ENCODE results near the gene ATP1A4.
"Not testable (repeated sequence)": the region's sequence is repeated elsewhere in the genome, so short reads cannot be mapped to it uniquely, and the experiment has no call there.

The ATP1A4 gene

GRCh38 chr1:160151303-160151702, at the start of gene ATP1A4:
ATP1A4 (plus strand) TSS chr1:160151603; CDS start chr1:160152041, 438 bp downstream.
- Histone ChIP-seq H3K9ac (ENCODE audit: low read depth, low read length) (no peak within 1 kb of the TSS), H3K9me3 (ENCODE audit: control insufficient read depth, insufficient read depth, low read length) (no peaks in the 10 kb centered on the region), H3K4me1 (ENCODE audit: insufficient read depth, low read length) (no peaks in the 10 kb centered on the region), H3K36me3 (ENCODE audit: insufficient read depth, low read length) (no peaks in the 10 kb centered on the region)

- no peak overlapping the region for H3K9ac ChIP-seq (ENCODE audit: low read depth, low read length)
- peaks cover 30% of the 10 kb centered on the region for H3K4me1 ChIP-seq (ENCODE audit: insufficient read depth, low read length)
- H3K9me3 ChIP-seq (ENCODE audit: control insufficient read depth, insufficient read depth, low read length) = no peaks in the 10 kb centered on the region
- no peaks in the 10 kb centered on the region for H3K36me3 ChIP-seq (ENCODE audit: insufficient read depth, low read length)
Observed at GRCh38 chr1:160101717-160102522, 49.5 kb upstream of the ATP1A4 start.

GRCh38 chr1:160103658-160104408, 47.6 kb upstream of the ATP1A4 start:
- Histone ChIP-seq H3K4me1 (ENCODE audit: insufficient read depth, low read length) (peaks cover 25% of the 10 kb centered on the region), H3K36me3 (ENCODE audit: insufficient read depth, low read length) (no peaks in the 10 kb centered on the region), H3K9ac (ENCODE audit: low read depth, low read length) (no peak overlapping the region)

GRCh38 chr1:160104486-160104885, 46.9 kb upstream of the ATP1A4 start:
- peaks cover 32% of the 10 kb centered on the region for H3K4me1 ChIP-seq (ENCODE audit: insufficient read depth, low read length)

More at GRCh38 chr1:160103658-160104408, 47.6 kb upstream of the ATP1A4 start:
- H3K9me3 ChIP-seq (ENCODE audit: control insufficient read depth, insufficient read depth, low read length) = no peaks in the 10 kb centered on the region

GRCh38 chr1:160105155-160105554, 46.2 kb upstream of the ATP1A4 start:
- Histone ChIP-seq H3K4me1 (ENCODE audit: insufficient read depth, low read length) (peaks cover 38% of the 10 kb centered on the region), H3K9ac (ENCODE audit: low read depth, low read length) (no peak overlapping the region), H3K36me3 (ENCODE audit: insufficient read depth, low read length) (no peaks in the 10 kb centered on the region), H3K9me3 (ENCODE audit: control insufficient read depth, insufficient read depth, low read length) (no peaks in the 10 kb centered on the region)

More at GRCh38 chr1:160104486-160104885, 46.9 kb upstream of the ATP1A4 start:
- Histone ChIP-seq H3K36me3 (ENCODE audit: insufficient read depth, low read length) (no peaks in the 10 kb centered on the region), H3K9ac (ENCODE audit: low read depth, low read length) (no peak overlapping the region), H3K9me3 (ENCODE audit: control insufficient read depth, insufficient read depth, low read length) (no peaks in the 10 kb centered on the region)

GRCh38 chr1:160107512-160107911, 43.9 kb upstream of the ATP1A4 start:
- H3K4me1 ChIP-seq (ENCODE audit: insufficient read depth, low read length) = peaks cover 37% of the 10 kb centered on the region
- no peak overlapping the region for H3K9ac ChIP-seq (ENCODE audit: low read depth, low read length)
- H3K9me3 ChIP-seq (ENCODE audit: control insufficient read depth, insufficient read depth, low read length) = no peaks in the 10 kb centered on the region
- H3K36me3 ChIP-seq (ENCODE audit: insufficient read depth, low read length) = no peaks in the 10 kb centered on the region

GRCh38 chr1:160108888-160109662, 42.3 kb upstream of the ATP1A4 start:
- Histone ChIP-seq H3K36me3 (ENCODE audit: insufficient read depth, low read length) (no peaks in the 10 kb centered on the region), H3K9me3 (ENCODE audit: control insufficient read depth, insufficient read depth, low read length) (no peaks in the 10 kb centered on the region), H3K9ac (ENCODE audit: low read depth, low read length) (no peak overlapping the region), H3K4me1 (ENCODE audit: insufficient read depth, low read length) (peaks cover 34% of the 10 kb centered on the region)

- Histone ChIP-seq H3K9me3 (ENCODE audit: control insufficient read depth, insufficient read depth, low read length) (no peaks in the 10 kb centered on the region), H3K36me3 (ENCODE audit: insufficient read depth, low read length) (no peaks in the 10 kb centered on the region), H3K9ac (ENCODE audit: low read depth, low read length) (no peak overlapping the region), H3K4me1 (ENCODE audit: insufficient read depth, low read length) (peaks cover 36% of the 10 kb centered on the region)
Observed at GRCh38 chr1:160109686-160110085, 41.7 kb upstream of the ATP1A4 start.

- H3K9ac ChIP-seq (ENCODE audit: low read depth, low read length); H3K9me3 ChIP-seq (ENCODE audit: control insufficient read depth, insufficient read depth, low read length); H3K36me3 ChIP-seq (ENCODE audit: insufficient read depth, low read length): not testable (repeated sequence)
- peaks cover 42% of the 10 kb centered on the region for H3K4me1 ChIP-seq (ENCODE audit: insufficient read depth, low read length)
Observed at GRCh38 chr1:160111462-160111861, 39.9 kb upstream of the ATP1A4 start.

- Histone ChIP-seq H3K9me3 (ENCODE audit: control insufficient read depth, insufficient read depth, low read length) (no peaks in the 10 kb centered on the region), H3K9ac (ENCODE audit: low read depth, low read length) (no peak overlapping the region), H3K36me3 (ENCODE audit: insufficient read depth, low read length) (no peaks in the 10 kb centered on the region), H3K4me1 (ENCODE audit: insufficient read depth, low read length) (peaks cover 51% of the 10 kb centered on the region)
Observed at GRCh38 chr1:160112357-160112756, 39.0 kb upstream of the ATP1A4 start.

GRCh38 chr1:160113407-160113806, 38.0 kb upstream of the ATP1A4 start:
- H3K4me1 ChIP-seq (ENCODE audit: insufficient read depth, low read length) = peaks cover 60% of the 10 kb centered on the region
- no peak overlapping the region for H3K9ac ChIP-seq (ENCODE audit: low read depth, low read length)
- H3K9me3 ChIP-seq (ENCODE audit: control insufficient read depth, insufficient read depth, low read length) = no peaks in the 10 kb centered on the region
- no peaks in the 10 kb centered on the region for H3K36me3 ChIP-seq (ENCODE audit: insufficient read depth, low read length)

GRCh38 chr1:160114085-160114484, 37.3 kb upstream of the ATP1A4 start:
- Histone ChIP-seq H3K36me3 (ENCODE audit: insufficient read depth, low read length) (no peaks in the 10 kb centered on the region), H3K4me1 (ENCODE audit: insufficient read depth, low read length) (peaks cover 58% of the 10 kb centered on the region), H3K9ac (ENCODE audit: low read depth, low read length) (no peak overlapping the region), H3K9me3 (ENCODE audit: control insufficient read depth, insufficient read depth, low read length) (no peaks in the 10 kb centered on the region)

- Histone ChIP-seq H3K9ac (ENCODE audit: low read depth, low read length) (peak within 1 kb of the TSS; percentile 54; the same call in 1 of the 2 replicates), H3K9me3 (ENCODE audit: control insufficient read depth, insufficient read depth, low read length) (no peaks in the 10 kb centered on the region), H3K4me1 (ENCODE audit: insufficient read depth, low read length) (peaks cover 45% of the 10 kb centered on the region), H3K36me3 (ENCODE audit: insufficient read depth, low read length) (no peaks in the 10 kb centered on the region)
Observed at GRCh38 chr1:160115545-160116282, 35.7 kb upstream of the ATP1A4 start, which contains the start of gene ATP1A2. ATP1A2 (plus strand) TSS chr1:160115759; CDS start chr1:160115862, 103 bp downstream.

Data from ES-I3 (cell line).